ENCODE measurements around the gene CRYBG3.

The CRYBG3 gene

DNA sequence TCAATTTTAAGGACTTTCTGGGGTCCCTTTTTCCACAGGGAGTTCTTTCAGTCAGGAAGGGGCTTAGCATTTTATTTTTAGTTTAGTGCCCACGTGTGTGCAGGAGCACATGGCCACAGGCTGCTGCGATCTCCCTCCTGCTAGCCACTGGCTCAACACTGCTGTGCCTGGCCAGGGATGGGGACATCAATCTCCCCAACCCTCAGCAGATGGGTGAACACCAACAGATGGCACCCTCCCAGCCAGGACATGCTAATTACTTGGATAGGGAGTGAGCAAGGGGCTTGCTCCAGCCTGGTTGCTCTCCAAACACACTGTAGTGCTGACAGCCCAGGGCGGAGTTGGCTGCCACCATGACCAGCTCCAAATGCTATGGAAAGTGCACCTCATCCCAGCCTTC, 157.8 kb downstream of the CRYBG3 start:
- no peak for FAIRE-seq

DNA sequence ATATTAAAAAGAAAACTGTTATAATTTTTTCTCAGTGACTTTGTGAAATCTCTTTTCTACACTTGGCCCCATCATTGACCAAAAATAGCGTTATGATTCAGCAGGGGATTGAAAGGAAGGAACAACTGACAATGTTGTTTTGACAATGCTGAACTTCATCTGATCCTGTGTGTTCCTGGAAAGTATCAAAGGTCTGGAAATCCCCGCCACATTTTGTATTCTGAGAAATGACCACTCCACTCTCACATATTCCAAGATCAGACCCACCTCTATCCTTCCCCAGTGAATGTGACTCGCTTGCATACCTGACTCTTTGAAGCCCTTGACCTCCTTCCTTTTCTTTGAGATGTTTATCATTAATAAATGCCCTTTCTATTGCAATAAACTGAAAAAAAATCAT, 160.1 kb downstream of the CRYBG3 start:
- no peak for FAIRE-seq

DNA sequence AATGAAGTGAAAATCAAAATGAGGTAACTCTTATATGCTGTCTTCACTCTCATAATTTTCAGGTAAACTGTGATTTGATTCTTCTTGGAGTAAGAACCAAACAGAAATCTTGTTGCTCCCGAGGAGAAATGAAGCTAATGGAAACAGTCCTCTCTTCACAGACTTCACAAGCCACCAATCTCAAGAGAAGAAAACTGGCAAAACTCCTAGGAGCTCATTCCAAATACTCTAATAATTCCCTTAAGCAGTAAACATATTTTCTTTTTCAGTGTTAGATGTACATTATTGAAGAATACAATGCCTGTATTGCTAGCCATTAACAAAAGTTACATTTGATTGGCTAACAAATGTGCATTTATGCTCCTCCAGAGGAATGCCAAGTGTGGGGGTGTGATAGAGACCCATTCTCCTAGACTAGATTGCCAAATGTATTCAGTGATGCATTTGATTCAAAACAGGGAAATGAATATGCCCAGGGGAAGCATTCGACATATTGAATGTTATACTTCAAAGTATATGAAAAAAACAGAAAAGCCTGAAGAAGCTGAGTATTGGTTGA, 162.2 kb downstream of the CRYBG3 start:
- no peak for FAIRE-seq

DNA sequence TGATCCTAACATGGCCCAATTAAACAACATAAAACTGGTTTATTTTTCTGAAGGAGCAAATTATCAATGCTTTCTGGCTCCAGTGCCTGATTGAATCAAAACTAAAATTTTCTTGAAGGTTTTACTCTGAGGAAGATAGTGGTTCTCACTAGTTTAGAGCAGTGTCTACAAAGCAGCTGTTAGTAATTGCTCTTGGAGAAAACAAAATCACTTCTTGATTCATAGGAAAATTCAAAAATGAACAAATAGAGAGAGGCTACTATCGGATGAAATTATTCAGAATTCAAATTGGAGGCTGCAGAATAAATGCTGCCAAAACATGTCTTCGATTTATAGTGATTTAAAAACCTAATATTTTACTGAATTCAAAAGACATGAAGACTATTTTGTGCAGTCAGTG, 165.5 kb downstream of the CRYBG3 start:
- FAIRE-seq, result no peak

DNA sequence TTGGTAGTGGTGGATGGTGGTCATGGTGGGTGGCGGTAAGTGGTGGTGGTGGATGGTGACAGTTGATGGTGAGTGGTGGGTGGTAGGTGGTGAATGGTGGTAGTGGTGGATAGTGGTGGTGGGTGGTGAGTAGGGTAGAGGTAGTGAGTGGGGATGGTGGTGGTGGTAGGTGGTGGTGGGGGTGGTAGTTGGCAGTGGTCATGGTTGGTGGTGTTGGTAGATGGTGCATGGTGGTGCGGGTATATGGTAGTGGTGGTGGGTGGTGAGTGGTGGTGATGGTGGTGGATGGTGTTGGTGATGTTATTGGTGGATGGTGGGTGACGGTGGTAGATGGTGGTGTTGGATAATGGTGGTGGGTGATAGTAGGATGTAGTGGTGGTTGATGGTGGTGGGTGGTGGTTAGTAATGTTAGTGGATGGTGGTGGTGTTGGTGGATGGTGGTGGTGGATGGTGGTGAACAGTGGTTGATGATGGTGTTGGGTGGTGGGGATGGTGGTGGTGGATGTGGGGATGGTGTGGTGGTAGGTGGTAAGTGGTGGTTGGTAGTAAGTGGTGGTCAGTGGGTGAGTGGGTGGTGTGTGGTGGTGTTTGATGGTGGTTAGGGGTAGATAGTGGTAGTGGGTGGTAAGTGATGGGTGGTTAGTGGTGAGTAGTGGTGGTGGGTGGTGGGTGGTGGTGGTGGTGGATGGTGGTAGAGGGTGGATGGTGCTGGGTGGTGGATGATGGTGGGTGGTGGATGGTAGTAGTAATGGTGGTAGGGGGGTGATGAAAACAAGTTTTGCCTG, 167.2 kb downstream of the CRYBG3 start:
- no peak for FAIRE-seq

DNA sequence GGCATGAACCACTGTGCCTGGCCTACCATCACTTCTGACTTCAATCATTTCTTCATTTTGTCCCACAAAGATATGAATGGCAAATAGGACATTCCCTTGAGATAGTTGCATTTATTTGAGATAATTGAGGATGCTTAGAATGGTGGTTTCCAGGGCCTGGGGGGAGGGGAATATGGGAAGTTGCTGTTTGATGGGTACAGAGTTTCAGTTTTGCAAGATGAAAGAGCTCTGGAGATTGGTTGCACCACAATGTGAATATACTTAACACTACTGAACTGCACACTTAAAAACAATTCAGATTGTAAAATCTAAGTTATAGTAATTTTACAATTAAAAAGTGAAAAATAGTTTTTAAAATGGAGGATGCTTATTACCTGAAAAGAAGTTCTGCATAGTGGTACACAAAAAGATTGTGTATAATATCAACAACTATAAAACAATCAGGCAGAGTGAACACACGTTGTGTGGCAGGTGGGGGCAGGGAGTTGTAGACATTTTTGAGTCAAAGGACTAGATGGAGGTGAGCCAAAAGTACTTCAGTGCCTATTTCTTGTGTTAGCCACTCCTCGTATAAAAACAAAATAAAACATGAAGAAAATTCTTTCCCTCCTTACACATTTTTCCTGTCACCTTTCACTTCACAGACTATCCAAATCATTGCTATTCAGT, 168.9 kb downstream of the CRYBG3 start:
- no peak for FAIRE-seq

DNA sequence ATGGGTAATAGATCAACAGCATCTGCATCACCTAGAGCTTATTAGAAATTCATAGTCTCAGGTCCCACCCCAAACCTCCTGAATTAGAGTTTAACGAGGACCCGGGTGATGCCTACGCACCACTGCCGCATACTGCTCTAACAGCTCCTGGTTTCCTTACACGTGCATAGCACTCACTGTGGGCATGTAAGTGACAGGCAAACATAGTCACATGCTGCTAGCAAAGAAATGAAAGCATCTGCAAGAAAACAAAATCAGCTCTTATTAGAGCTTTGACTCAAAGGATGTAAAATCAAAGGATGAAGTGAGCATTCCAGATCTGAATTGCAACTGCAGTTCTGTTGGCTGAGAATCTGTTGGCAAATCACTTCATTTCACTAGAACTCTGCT, 169.5 kb downstream of the CRYBG3 start:
- FAIRE-seq, result no peak

DNA sequence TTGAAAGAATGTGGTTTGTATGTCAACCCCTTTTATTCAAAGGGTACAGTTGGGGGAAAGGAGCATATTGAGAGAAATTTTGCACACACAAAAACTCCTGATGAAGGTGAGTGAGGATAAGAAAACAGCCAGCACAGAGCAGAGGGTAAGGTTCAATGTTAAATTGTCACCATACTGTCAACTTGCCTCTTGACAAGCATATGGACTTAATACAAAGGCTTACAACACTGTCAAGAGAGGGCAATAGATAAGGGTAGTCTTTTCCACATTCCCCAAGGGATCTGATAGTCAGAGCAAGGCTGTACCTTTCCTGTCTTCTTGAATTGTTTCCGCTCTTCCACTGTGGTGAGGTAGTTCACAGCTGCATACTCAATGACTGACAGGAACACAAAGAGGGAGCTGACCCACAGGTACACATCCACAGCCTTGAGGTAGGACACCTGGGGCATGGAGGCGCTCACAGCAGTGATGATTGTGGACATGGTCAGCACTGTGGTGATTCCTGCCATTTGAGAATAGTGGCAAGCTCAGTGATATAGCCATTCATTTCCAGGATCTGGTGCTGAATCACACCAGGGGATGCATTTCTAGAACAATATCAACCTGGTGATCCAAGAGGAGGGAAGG, 170.8 kb downstream of the CRYBG3 start:
- no peak for FAIRE-seq

DNA sequence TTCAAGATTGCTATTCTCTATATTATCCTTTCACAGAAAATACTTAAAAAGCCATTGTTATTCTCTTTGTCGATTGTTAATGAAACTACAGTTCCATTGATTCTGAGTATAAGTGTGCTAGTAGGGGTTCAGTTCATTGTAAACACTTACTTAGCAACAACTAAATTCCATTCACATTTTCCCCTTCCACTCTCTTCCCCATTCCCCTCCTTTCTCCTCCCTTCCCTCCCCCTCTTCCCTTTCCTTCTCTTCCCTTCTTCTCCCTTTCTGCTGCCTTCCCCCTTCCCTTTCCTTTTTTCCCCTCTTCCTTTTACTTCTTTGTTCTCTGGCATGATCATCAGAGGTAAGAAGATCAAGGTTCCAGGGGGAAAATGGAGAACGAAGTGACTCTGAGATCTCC, 171.7 kb downstream of the CRYBG3 start:
- FAIRE-seq, result no peak

DNA sequence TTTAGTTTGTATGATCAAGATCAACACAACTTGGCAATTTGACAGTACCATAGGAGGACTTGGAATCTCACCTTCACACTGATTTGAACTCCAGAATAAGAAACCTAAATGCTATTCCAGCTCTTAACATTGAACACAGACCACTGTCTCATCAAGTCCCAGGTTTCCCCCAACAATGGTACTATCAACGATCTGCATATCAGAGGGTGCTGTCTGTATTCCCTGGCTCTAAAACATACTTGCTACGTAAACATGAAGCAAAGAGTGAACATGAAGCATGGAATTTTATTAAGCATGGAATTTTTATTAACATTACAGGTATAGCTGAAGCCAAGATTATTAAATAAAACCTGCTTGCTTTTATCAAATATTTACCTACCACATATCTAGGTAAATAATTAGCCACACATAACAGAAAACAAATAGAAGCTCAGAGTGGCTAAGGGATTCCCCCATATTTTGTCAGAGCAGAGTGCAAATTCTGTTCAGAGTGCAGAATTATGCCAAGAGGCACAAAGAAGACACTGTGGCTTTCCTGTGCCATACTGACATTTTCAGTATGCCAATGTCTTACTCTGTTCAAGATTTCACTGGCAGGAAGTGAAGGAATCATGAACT, 172.6 kb downstream of the CRYBG3 start:
- no peak for FAIRE-seq
